Left lung (tissue), 10 donors: ENCODE results near the gene SLC25A26. TPM values are rescaled to one million over a fixed set of nuclear protein-coding genes. Genes with fewer than 3 reads are reported as not detected.
A peak's percentile ranks its signal among the peaks of the same experiment; 100 is the strongest.

Experiments
- ATAC-seq: fragments of 200-7000 bp; cut with Tn5 transposase; one replicate; pipeline ENCODE4 v1.9.1; 2020; ENCODE audit warnings: moderate library complexity
- DNase-seq, 4 donors: peaks; one replicate each; pipeline ENCODE4 v3.0.0-alpha.2; 2013 to 2020
- H3K27ac ChIP-seq, 2 donors: fragments of 200-600 bp; sonication (generic) in 1 of 2; one replicate each; pipeline versions ENCODE4 v1.5.0 to v1.8.0; 2020 to 2021
- H3K27me3 ChIP-seq, 2 donors: fragments of 200-600 bp; sonication (generic) in 1 of 2; one replicate each; pipeline versions ENCODE4 v1.5.0 to v1.8.0; 2020 to 2021
- H3K36me3 ChIP-seq, 2 donors: fragments of 200-600 bp; sonication (generic) in 1 of 2; one replicate each; pipeline versions ENCODE4 v1.5.0 to v1.8.0; 2020 to 2021
- H3K4me1 ChIP-seq, 2 donors: fragments of 200-600 bp; one replicate each; pipeline ENCODE4 v1.8.0; 2021
- H3K4me3 ChIP-seq, 2 donors: fragments of 200-600 bp; sonication (generic) in 1 of 2; one replicate each; pipeline versions ENCODE4 v1.5.0 to v1.8.0; 2020 to 2021; ENCODE audit warnings: mild to moderate bottlenecking in 1 of 2
- H3K9me3 ChIP-seq, 2 donors: fragments of 200-600 bp; sonication (generic) in 1 of 2; one replicate each; pipeline versions ENCODE4 v1.5.0 to v1.8.0; 2020 to 2021
- CTCF ChIP-seq, 2 donors: fragments of 200-600 bp; sonication (generic) in 1 of 2; IDR thresholded peaks; one replicate each; pipeline versions ENCODE4 v1.5.0 to v1.8.0; 2021; ENCODE audit warnings: antibody characterized with exemption in 2 of 2
- intact Hi-C, 2 donors: fragments of 100-400 bp; cut with DNase I; formaldehyde crosslinking; loops; one replicate each; pipeline versions ENCODE4 v1.11.2 to v1.14.2; 2022
- polyA plus RNA-seq, 6 donors: library from polyadenylated mRNA; unstranded; fragments of 120-200 nt; gene quantifications; one replicate each; pipeline ENCODE4 v1.2.1, GENCODE V29; 2013; ENCODE audit not compliant: insufficient read length in 6 of 6
- total RNA-seq, 2 donors: library from RNA; stranded (reverse); fragmentation: NEBNext Ultra II Directional; extraction: Animal tissue kit (Norgen Biotek cat#: 25700); gene quantifications; one replicate each; pipeline ENCODE4 v1.2.1, GENCODE V29; 2021
- donor health status: DM: no; HTN: yes; CAD: no.
- donor health status: DM: no; HTN: no; CAD: no.

Gene SLC25A26
- total and polyA plus RNA-seq, 8 donors, result 14.2 to 26.2 (median 22.4) TPM

- TF ChIP-seq CTCF (IDR thresholded peaks at IDR 0.05), result no peak
- Histone ChIP-seq H3K4me1 (no peaks in the 10 kb centered on the region), H3K9me3 (no peaks in the 10 kb centered on the region), H3K36me3 (peaks cover 0 to 11% of the 10 kb centered on the region in 2 donors), H3K4me3 (no peak overlapping the region), H3K27me3 (no peaks in the 10 kb centered on the region), H3K27ac (no peak overlapping the region)
- intact Hi-C loops, result no loop called here
- no peak for ATAC-seq
- DNase-seq, result no peak
Measured at GRCh38 chr3:66265649-66266048, 44.8 kb downstream of the SLC25A26 start.

- no peak for TF ChIP-seq CTCF (IDR thresholded peaks at IDR 0.05)
- H3K27ac ChIP-seq, result no peak overlapping the region
- H3K27me3 ChIP-seq, result no peaks in the 10 kb centered on the region
- H3K4me3 ChIP-seq, result no peak overlapping the region
- intact Hi-C loops, result no loop called here
- no peak for DNase-seq
- peaks cover 0 to 11% of the 10 kb centered on the region in 2 donors for H3K36me3 ChIP-seq
- no peaks in the 10 kb centered on the region for H3K9me3 ChIP-seq
- no peaks in the 10 kb centered on the region for H3K4me1 ChIP-seq
- no peak for ATAC-seq
Measured at GRCh38 chr3:66266551-66266950, 45.8 kb downstream of the SLC25A26 start.

GRCh38 chr3:66267031-66267430 lies 46.2 kb downstream of the SLC25A26 start:
- Histone ChIP-seq H3K27me3 (no peaks in the 10 kb centered on the region), H3K36me3 (peaks cover 0 to 11% of the 10 kb centered on the region in 2 donors), H3K27ac (no peak overlapping the region), H3K4me3 (no peak overlapping the region), H3K4me1 (no peaks in the 10 kb centered on the region), H3K9me3 (no peaks in the 10 kb centered on the region)
- intact Hi-C loops, result no loop called here
- no peak for TF ChIP-seq CTCF (IDR thresholded peaks at IDR 0.05)
- DNase-seq (no peak), ATAC-seq (peak; percentile 73)

GRCh38 chr3:66267906-66268305 lies 47.1 kb downstream of the SLC25A26 start:
- Histone ChIP-seq H3K4me1 (no peaks in the 10 kb centered on the region), H3K9me3 (no peaks in the 10 kb centered on the region), H3K36me3 (peaks cover 0 to 11% of the 10 kb centered on the region in 2 donors), H3K27me3 (no peaks in the 10 kb centered on the region), H3K4me3 (no peak overlapping the region), H3K27ac (no peak overlapping the region)
- ATAC-seq, result no peak
- no peak for TF ChIP-seq CTCF (IDR thresholded peaks at IDR 0.05)
- peak in 1 of 4 donors; percentile 26 for DNase-seq
- intact Hi-C loops, result no loop called here

- ATAC-seq (no peak), DNase-seq (no peak)
- intact Hi-C loops, result no loop called here
- H3K27ac ChIP-seq, result no peak overlapping the region
- H3K4me3 ChIP-seq, result no peak overlapping the region
- H3K9me3 ChIP-seq, result no peaks in the 10 kb centered on the region
- H3K27me3 ChIP-seq, result no peaks in the 10 kb centered on the region
- H3K4me1 ChIP-seq, result no peaks in the 10 kb centered on the region
- TF ChIP-seq CTCF (IDR thresholded peaks at IDR 0.05), result no peak
- peaks cover 0 to 11% of the 10 kb centered on the region in 2 donors for H3K36me3 ChIP-seq
Measured at GRCh38 chr3:66268864-66269263, 48.1 kb downstream of the SLC25A26 start.
